HUES64 (cell line): Measurements from ENCODE around the gene POU5F1.

ENCODE experiments used
- H3K27ac ChIP-seq: 2 replicates; pipeline ENCODE4 v1.7.0; 2013; ENCODE audit warnings: low read depth, low read length, inconsistent platforms
- H3K27me3 ChIP-seq: 2 replicates; pipeline ENCODE4 v1.6.1; 2013; ENCODE audit warnings: mild to moderate bottlenecking, low read length; ENCODE audit not compliant: insufficient read depth
- H3K36me3 ChIP-seq: 2 replicates; pipeline ENCODE4 v1.6.1; 2013; ENCODE audit warnings: mild to moderate bottlenecking, low read length; ENCODE audit not compliant: insufficient read depth
- H3K4me1 ChIP-seq: 2 replicates; pipeline ENCODE4 v1.6.1; 2013; ENCODE audit warnings: mild to moderate bottlenecking, low read length, moderate library complexity; ENCODE audit not compliant: insufficient read depth
- H3K4me3 ChIP-seq: 2 replicates; pipeline ENCODE4 v1.5.1; 2013; ENCODE audit warnings: mild to moderate bottlenecking, low read length, moderate library complexity
- H3K9ac ChIP-seq: 2 replicates; pipeline ENCODE4 v1.6.1; 2013; ENCODE audit warnings: mild to moderate bottlenecking, low read depth, low read length
- H3K9me3 ChIP-seq: 2 replicates; pipeline ENCODE4 v1.6.1; 2013; ENCODE audit warnings: low read depth, low read length; ENCODE audit not compliant: insufficient read depth
- WGBS: fragments of 150-250, 120-280 bp; methylation state at CpG from one replicate; pipeline ENCODE4 v1.1.7; 2013; ENCODE audit warnings: missing lambda C conversion rate; 5-methylcytosine and 5-hydroxymethylcytosine counted together

The POU5F1 gene

GRCh38 chr6:31120151-31120915 is 50.1 kb downstream of the POU5F1 start, which contains the start of gene CDSN:
Gene CDSN, minus strand, starts transcription at chr6:31120446. Its CDS starts 27 bp downstream, at chr6:31120419.
- no peak within 1 kb of the TSS for H3K9ac ChIP-seq

GRCh38 chr6:31118178-31118577 is 52.3 kb downstream of the POU5F1 start:
- Histone ChIP-seq H3K27me3 (no peaks in the 10 kb centered on the region), H3K9me3 (no peaks in the 10 kb centered on the region), H3K9ac (no peak overlapping the region), H3K4me3 (no peak overlapping the region), H3K36me3 (no peaks in the 10 kb centered on the region), H3K4me1 (peaks cover 16% of the 10 kb centered on the region; the same call in 1 of the 2 replicates), H3K27ac (no peak overlapping the region)
- 93% methylated on average over 7 of the region's 7 CpGs for WGBS

More at GRCh38 chr6:31120151-31120915, 50.1 kb downstream of the POU5F1 start, which contains the start of gene CDSN:
- Histone ChIP-seq H3K9me3 (no peaks in the 10 kb centered on the region), H3K36me3 (no peaks in the 10 kb centered on the region), H3K4me3 (no peak within 1 kb of the TSS), H3K27me3 (no peaks in the 10 kb centered on the region), H3K27ac (no peak within 1 kb of the TSS), H3K4me1 (peaks cover 6% of the 10 kb centered on the region; the same call in 1 of the 2 replicates)
- WGBS, result 91% methylated on average over 26 of the region's 26 CpGs

- peaks cover 16% of the 10 kb centered on the region; the same call in 1 of the 2 replicates for H3K4me1 ChIP-seq
- 89% methylated on average over 19 of the region's 19 CpGs for WGBS
- no peak overlapping the region for H3K27ac ChIP-seq
- H3K36me3 ChIP-seq, result no peaks in the 10 kb centered on the region
- H3K27me3 ChIP-seq, result peaks cover 4% of the 10 kb centered on the region; the same call in 1 of the 2 replicates
- no peaks in the 10 kb centered on the region for H3K9me3 ChIP-seq
- H3K9ac ChIP-seq, result no peak overlapping the region
- no peak overlapping the region for H3K4me3 ChIP-seq
Observed at GRCh38 chr6:31116661-31117385, 53.7 kb downstream of the POU5F1 start.

- Histone ChIP-seq H3K27me3 (peaks cover 4% of the 10 kb centered on the region; the same call in 1 of the 2 replicates), H3K4me1 (peaks cover 17% of the 10 kb centered on the region; the same call in 1 of the 2 replicates), H3K9me3 (no peaks in the 10 kb centered on the region), H3K27ac (no peak overlapping the region), H3K9ac (no peak overlapping the region), H3K4me3 (no peak overlapping the region), H3K36me3 (no peaks in the 10 kb centered on the region)
- WGBS, result 92% methylated on average over 12 of the region's 12 CpGs
Observed at GRCh38 chr6:31115941-31116560, 54.4 kb downstream of the POU5F1 start.

- Histone ChIP-seq H3K9ac (no peak overlapping the region), H3K4me3 (no peak overlapping the region), H3K4me1 (peaks cover 26% of the 10 kb centered on the region), H3K9me3 (no peaks in the 10 kb centered on the region), H3K27me3 (peaks cover 4% of the 10 kb centered on the region; the same call in 1 of the 2 replicates), H3K27ac (no peak overlapping the region), H3K36me3 (no peaks in the 10 kb centered on the region)
- WGBS, result 75% methylated on average over 8 of the region's 9 CpGs
Observed at GRCh38 chr6:31114970-31115849, 55.3 kb downstream of the POU5F1 start.

- Histone ChIP-seq H3K36me3 (no peaks in the 10 kb centered on the region), H3K4me1 (peaks cover 28% of the 10 kb centered on the region), H3K27ac (no peak within 1 kb of the TSS), H3K4me3 (no peak within 1 kb of the TSS), H3K9ac (no peak within 1 kb of the TSS), H3K9me3 (no peaks in the 10 kb centered on the region), H3K27me3 (peaks cover 9% of the 10 kb centered on the region)
- WGBS, result 50% methylated on average over 3 of the region's 3 CpGs
Observed at GRCh38 chr6:31114541-31114878, 56.0 kb downstream of the POU5F1 start, which contains the start of gene PSORS1C1. Gene PSORS1C1, plus strand, starts transcription at chr6:31114800. Its CDS starts 14,833 bp downstream, at chr6:31129633.
